ENCODE measurements around the gene AQP11. TPM values are rescaled to one million over a fixed set of nuclear protein-coding genes. Genes with fewer than 3 reads are reported as not detected.
A peak's percentile ranks its signal among the peaks of the same experiment; 100 is the strongest.

Gene AQP11
- total RNA-seq, 6 experiments from 2014 or later = 1.2 to 1.8 (median 1.5) TPM

DNA sequence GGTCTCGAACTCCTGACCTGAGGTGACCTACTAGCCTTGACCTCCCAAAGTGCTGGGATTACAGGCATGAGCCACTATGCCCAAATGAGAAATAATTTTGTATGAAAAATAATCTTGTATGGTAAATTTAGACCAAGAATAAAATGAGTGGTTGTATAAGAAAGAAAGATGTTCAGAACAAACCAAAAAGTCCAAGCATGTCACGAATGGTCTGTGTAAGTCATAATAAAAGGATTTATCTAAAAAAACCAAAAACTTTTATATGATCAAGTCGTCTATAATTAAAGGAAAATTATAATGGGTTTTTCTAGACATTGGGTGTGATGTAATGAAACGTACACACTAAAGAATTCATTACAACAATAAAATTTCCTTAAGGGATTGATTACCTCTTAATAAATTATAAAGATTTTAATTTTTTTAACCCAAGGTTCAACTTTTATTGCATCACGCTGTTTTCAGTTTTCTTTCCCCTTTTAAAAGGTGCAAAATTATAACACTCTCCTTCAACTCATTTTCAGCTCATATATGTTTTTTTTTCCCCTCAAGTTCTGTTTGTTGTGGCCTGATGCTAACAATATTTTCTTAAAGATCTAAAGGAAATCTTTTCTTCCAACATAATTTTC, 8.9 kb upstream of the AQP11 start:
- H3K36me3 Mint-ChIP-seq (ENCODE audit: low read depth) = peaks cover 12% of the 10 kb centered on the region
- peaks cover 5% of the 10 kb centered on the region for H3K4me1 Mint-ChIP-seq (ENCODE audit: low read depth)
- peaks cover 34% of the 10 kb centered on the region for H3K9me3 Mint-ChIP-seq
- H3K4me3 Mint-ChIP-seq = no peak overlapping the region
- no peak overlapping the region for H3K27ac Mint-ChIP-seq
- no peak for DNase-seq
- no peaks in the 10 kb centered on the region; the same call in 1 of the 2 replicates for H3K27me3 Mint-ChIP-seq (ENCODE audit: insufficient read depth)
- no peak for TF ChIP-seq CTCF (IDR thresholded peaks at IDR 0.05)

- peaks cover 3% of the 10 kb centered on the region for H3K27me3 Mint-ChIP-seq (ENCODE audit: insufficient read depth)
- peaks cover 4% of the 10 kb centered on the region; the same call in 1 of the 2 replicates for H3K36me3 Mint-ChIP-seq (ENCODE audit: low read depth)
- H3K27ac Mint-ChIP-seq = peak overlapping the region; percentile 64; the same call in 1 of the 2 replicates
- H3K4me1 Mint-ChIP-seq (ENCODE audit: low read depth) = peaks cover 20% of the 10 kb centered on the region
- no peak for TF ChIP-seq CTCF (IDR thresholded peaks at IDR 0.05)
- no peaks in the 10 kb centered on the region for H3K9me3 Mint-ChIP-seq
- no peak for DNase-seq
- H3K4me3 Mint-ChIP-seq = peak overlapping the region; percentile 89
These were observed 602 bp upstream of the AQP11 start for GRCh38 chr11:77589181-77589520.

GRCh38 chr11:77590194-77590782, 535 bp downstream of the AQP11 start:
- H3K27ac Mint-ChIP-seq = peak overlapping the region; percentile 71
- H3K4me3 Mint-ChIP-seq = peak overlapping the region; percentile 92
- no peaks in the 10 kb centered on the region for H3K9me3 Mint-ChIP-seq
- peaks cover 4% of the 10 kb centered on the region; the same call in 1 of the 2 replicates for H3K36me3 Mint-ChIP-seq (ENCODE audit: low read depth)
- TF ChIP-seq CTCF (IDR thresholded peaks at IDR 0.05) = no peak
- peak; percentile 19 for DNase-seq
- peaks cover 20% of the 10 kb centered on the region for H3K4me1 Mint-ChIP-seq (ENCODE audit: low read depth)
- peaks cover 3% of the 10 kb centered on the region for H3K27me3 Mint-ChIP-seq (ENCODE audit: insufficient read depth)

DNA sequence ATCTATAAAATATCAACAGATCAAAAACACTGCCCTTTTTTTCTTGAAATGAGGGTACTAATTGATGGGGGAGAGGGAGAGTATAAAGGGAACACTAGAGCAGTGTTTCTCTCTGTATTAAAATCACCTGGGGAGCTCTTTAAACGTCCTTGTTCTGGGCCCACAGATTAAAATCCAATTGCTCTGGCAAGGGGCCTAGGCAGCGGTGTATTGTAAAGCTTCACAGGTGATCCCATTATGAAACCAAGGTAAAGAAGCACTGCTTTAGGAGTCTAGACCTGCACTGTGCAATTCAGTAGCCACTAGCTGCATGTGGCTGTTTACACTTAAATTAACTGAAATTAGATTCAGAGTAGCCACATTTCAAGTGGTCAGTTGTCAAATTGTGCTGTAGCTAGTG, 3.0 kb downstream of the AQP11 start:
- no peak for TF ChIP-seq CTCF (IDR thresholded peaks at IDR 0.05)
- H3K36me3 Mint-ChIP-seq (ENCODE audit: low read depth) = peaks cover 4% of the 10 kb centered on the region; the same call in 1 of the 2 replicates
- peaks cover 3% of the 10 kb centered on the region for H3K27me3 Mint-ChIP-seq (ENCODE audit: insufficient read depth)
- DNase-seq = no peak
- no peak overlapping the region for H3K4me3 Mint-ChIP-seq
- H3K4me1 Mint-ChIP-seq (ENCODE audit: low read depth) = peaks cover 20% of the 10 kb centered on the region
- H3K9me3 Mint-ChIP-seq = no peaks in the 10 kb centered on the region
- H3K27ac Mint-ChIP-seq = no peak overlapping the region

GRCh38 chr11:77593883-77594282, 4.1 kb downstream of the AQP11 start:
- Mint-ChIP-seq H3K4me3 (no peak overlapping the region), H3K9me3 (no peaks in the 10 kb centered on the region), H3K4me1 (ENCODE audit: low read depth) (peaks cover 17% of the 10 kb centered on the region), H3K36me3 (ENCODE audit: low read depth) (peaks cover 4% of the 10 kb centered on the region; the same call in 1 of the 2 replicates), H3K27ac (no peak overlapping the region), H3K27me3 (ENCODE audit: insufficient read depth) (peaks cover 3% of the 10 kb centered on the region)
- DNase-seq = no peak
- TF ChIP-seq CTCF (IDR thresholded peaks at IDR 0.05) = no peak
